ENCODE data around the gene SLC39A1. TPM values are rescaled to one million over a fixed set of nuclear protein-coding genes. Genes with fewer than 3 reads are reported as not detected.

SLC39A1 gene
- polyA plus RNA-seq, 1 of the 3 experiments (the other 2 are of a cell fraction), result 89.6 TPM

DNA sequence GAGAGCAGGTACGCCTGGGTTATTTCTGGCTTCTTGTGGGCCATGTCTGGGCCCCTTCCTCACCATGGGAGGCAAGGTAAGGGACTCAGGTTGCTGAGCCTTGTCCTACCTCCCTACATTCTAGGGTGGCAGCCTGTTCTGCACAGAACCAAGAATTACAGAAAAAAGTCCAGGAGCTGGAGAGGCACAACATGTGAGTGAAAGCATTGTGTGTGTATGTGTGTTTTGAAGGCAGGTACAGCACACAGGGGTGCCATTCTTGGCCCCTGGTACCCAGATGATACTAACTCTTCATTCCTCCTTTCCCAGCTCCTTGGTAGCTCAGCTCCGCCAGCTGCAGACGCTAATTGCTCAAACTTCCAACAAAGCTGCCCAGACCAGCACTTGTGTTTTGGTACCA is 9.7 kb upstream of the SLC39A1 start:
- Histone ChIP-seq H3F3A (replicated peaks; ENCODE audit: insufficient read depth) (peaks cover 3% of the 10 kb centered on the region), H3K9me3 (no peaks in the 10 kb centered on the region)

DNA sequence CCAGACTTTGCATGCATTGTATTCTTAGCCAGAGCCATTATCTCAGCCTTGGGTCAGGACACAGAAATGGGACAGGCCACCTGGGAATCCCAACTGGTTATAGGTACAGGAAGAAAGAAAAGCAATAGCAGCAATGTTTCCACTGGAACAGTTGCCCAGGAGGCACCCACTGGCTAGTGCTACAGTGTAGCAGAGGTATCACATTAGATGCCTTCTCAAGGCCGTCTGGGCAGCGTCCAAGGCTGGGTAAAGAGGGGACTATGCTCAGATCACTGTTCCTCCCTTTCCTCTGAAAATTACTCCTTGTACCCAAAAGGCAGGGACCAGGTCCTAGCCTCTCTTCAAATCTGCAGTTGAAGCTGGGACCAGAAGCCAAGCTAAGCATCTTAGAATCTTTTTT is 7.0 kb upstream of the SLC39A1 start:
- Histone ChIP-seq H3K4me2 (no peak overlapping the region), H3K9ac (no peak overlapping the region), H3K27me3 (ENCODE audit: insufficient read depth) (no peaks in the 10 kb centered on the region), H3K9me3 (no peaks in the 10 kb centered on the region), H3K4me1 (ENCODE audit: control insufficient read depth in 1 of 2, insufficient read depth in 2 of 2, low read depth in 1 of 2, low read length in 1 of 2) (peaks cover 0 to 18% of the 10 kb centered on the region in 2 experiments; a peak in 2 of 4 replicates), H3K27ac (ENCODE audit: low read depth in 2 of 2, low read length in 1 of 2) (no peak overlapping the region), H3K9me2 (no peaks in the 10 kb centered on the region), H3K4me3 (ENCODE audit: low read depth in 2 of 2, low read length in 1 of 2) (no peak overlapping the region), H3K79me2 (ENCODE audit: insufficient read depth) (peaks cover 13% of the 10 kb centered on the region; the same call in 1 of the 2 replicates), H4K20me1 (ENCODE audit: insufficient read depth) (no peaks in the 10 kb centered on the region), H3F3A (replicated peaks; ENCODE audit: insufficient read depth) (peaks cover 9% of the 10 kb centered on the region), H2AFZ (ENCODE audit: low read depth) (no peak overlapping the region), H3K36me3 (replicated peaks in 1 of 2; ENCODE audit: control insufficient read depth in 1 of 2, insufficient read depth in 2 of 2, low read length in 1 of 2) (peaks cover 13 to 19% of the 10 kb centered on the region in 2 experiments)
- TF ChIP-seq RFX5 (IDR thresholded peaks at IDR 0.05; ENCODE audit: low read length), result no peak
- TF ChIP-seq SMC3 (IDR thresholded peaks at IDR 0.05; ENCODE audit: low read depth, low read length), result no peak
- no peak for TF ChIP-seq FOSL2 (IDR thresholded peaks at IDR 0.05; ENCODE audit: borderline replicate concordance, low read depth)
- TF ChIP-seq, protein P1, sequence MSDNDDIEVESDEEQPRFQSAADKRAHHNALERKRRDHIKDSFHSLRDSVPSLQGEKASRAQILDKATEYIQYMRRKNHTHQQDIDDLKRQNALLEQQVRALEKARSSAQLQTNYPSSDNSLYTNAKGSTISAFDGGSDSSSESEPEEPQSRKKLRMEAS (IDR thresholded peaks at IDR 0.05; ENCODE audit: low read depth), result no peak
- DNase-seq, result no peak
- POLR2A ChIA-PET, result interaction anchor here (0.7 to 1.4 kb wide), 3 partner anchors 20 to 195 kb away, joined by 3 to 7 read pairs (median 4); partner anchors contain the start of genes RPS27 and SLC27A3
- CTCF ChIA-PET, result interaction anchor here (1.0 to 8.9 kb wide), 2 partner anchors 15 to 24 kb away, joined by 4 to 68 read pairs; partner anchors contain the start of genes DENND4B and RAB13
- 100% methylated on average over 2 of the region's 2 CpGs for WGBS (ENCODE audit: low lambda C conversion rate)

More for the DNA sequence above, 9.7 kb upstream of the SLC39A1 start:
- H3K4me2 ChIP-seq, result no peak overlapping the region
- H2AFZ ChIP-seq (ENCODE audit: low read depth), result no peak overlapping the region
- TF ChIP-seq, protein P2, sequence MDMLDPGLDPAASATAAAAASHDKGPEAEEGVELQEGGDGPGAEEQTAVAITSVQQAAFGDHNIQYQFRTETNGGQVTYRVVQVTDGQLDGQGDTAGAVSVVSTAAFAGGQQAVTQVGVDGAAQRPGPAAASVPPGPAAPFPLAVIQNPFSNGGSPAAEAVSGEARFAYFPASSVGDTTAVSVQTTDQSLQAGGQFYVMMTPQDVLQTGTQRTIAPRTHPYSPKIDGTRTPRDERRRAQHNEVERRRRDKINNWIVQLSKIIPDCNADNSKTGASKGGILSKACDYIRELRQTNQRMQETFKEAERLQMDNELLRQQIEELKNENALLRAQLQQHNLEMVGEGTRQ (IDR thresholded peaks at IDR 0.05; ENCODE audit: borderline replicate concordance, low read depth, low read length), result no peak
- TF ChIP-seq, protein P3, sequence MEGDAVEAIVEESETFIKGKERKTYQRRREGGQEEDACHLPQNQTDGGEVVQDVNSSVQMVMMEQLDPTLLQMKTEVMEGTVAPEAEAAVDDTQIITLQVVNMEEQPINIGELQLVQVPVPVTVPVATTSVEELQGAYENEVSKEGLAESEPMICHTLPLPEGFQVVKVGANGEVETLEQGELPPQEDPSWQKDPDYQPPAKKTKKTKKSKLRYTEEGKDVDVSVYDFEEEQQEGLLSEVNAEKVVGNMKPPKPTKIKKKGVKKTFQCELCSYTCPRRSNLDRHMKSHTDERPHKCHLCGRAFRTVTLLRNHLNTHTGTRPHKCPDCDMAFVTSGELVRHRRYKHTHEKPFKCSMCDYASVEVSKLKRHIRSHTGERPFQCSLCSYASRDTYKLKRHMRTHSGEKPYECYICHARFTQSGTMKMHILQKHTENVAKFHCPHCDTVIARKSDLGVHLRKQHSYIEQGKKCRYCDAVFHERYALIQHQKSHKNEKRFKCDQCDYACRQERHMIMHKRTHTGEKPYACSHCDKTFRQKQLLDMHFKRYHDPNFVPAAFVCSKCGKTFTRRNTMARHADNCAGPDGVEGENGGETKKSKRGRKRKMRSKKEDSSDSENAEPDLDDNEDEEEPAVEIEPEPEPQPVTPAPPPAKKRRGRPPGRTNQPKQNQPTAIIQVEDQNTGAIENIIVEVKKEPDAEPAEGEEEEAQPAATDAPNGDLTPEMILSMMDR (IDR thresholded peaks at IDR 0.05), result no peak
- no peak for TF ChIP-seq SIN3A (IDR thresholded peaks at IDR 0.05; ENCODE audit: borderline replicate concordance, low read depth, low read length)
- TF ChIP-seq YY1 (IDR thresholded peaks at IDR 0.05; ENCODE audit: low read depth), result no peak
- H3K4me3 ChIP-seq (ENCODE audit: low read depth in 2 of 2, low read length in 1 of 2), result no peak overlapping the region
- peaks cover 17 to 25% of the 10 kb centered on the region in 2 experiments for H3K36me3 ChIP-seq (replicated peaks in 1 of 2; ENCODE audit: control insufficient read depth in 1 of 2, insufficient read depth in 2 of 2, low read length in 1 of 2)
- no peaks in the 10 kb centered on the region for H3K27me3 ChIP-seq (ENCODE audit: insufficient read depth)
- no peaks in the 10 kb centered on the region for H3K9me2 ChIP-seq
- no peak overlapping the region for H3K9ac ChIP-seq
- no peaks in the 10 kb centered on the region for H4K20me1 ChIP-seq (ENCODE audit: insufficient read depth)
- no peak overlapping the region for H3K27ac ChIP-seq (ENCODE audit: low read depth in 2 of 2, low read length in 1 of 2)
- H3K4me1 ChIP-seq (ENCODE audit: control insufficient read depth in 1 of 2, insufficient read depth in 2 of 2, low read depth in 1 of 2, low read length in 1 of 2), result peaks cover 5 to 22% of the 10 kb centered on the region in 2 experiments; a peak in 2 of 4 replicates
- ChIA-PET CTCF (interaction anchor here (1.4 to 8.9 kb wide), 2 partner anchors 13 to 27 kb away, joined by 4 to 68 read pairs; partner anchors contain the start of genes DENND4B and RAB13), POLR2A (interaction anchor here (1.9 to 6.6 kb wide), 2 partner anchors 10 to 18 kb away, joined by 5 to 59 read pairs; partner anchors contain the start of genes RPS27 and SLC39A1)
- 98% methylated on average over 3 of the region's 3 CpGs for WGBS (ENCODE audit: low lambda C conversion rate)
- no peak for DNase-seq
- H3K79me2 ChIP-seq (ENCODE audit: insufficient read depth), result peaks cover 22% of the 10 kb centered on the region

All from SK-N-SH (cell line).